HFF-Myc (cell line): Measurements from ENCODE around the gene LMNA.

Experiments used
- DNase-seq: peaks from one replicate; pipeline ENCODE4 v3.0.0-alpha.2; 2011; ENCODE audit warnings: low read depth; ENCODE audit errors: extremely low read depth
- H3K4me3 ChIP-seq: replicated peaks from 2 replicates; pipeline ENCODE4 v1.5.1; 2011; ENCODE audit warnings: low read depth, mild to moderate bottlenecking, control low read depth, low read length
- CTCF ChIP-seq: IDR thresholded peaks from 2 replicates; pipeline ENCODE4 v1.5.1; 2012; ENCODE audit warnings: mild to moderate bottlenecking, low read depth, low read length, control low read depth; ENCODE audit errors: missing control alignments

LMNA gene

GRCh38 chr1:156145650-156146019, 31.1 kb downstream of the LMNA start:
- no peak overlapping the region for H3K4me3 ChIP-seq
- DNase-seq, result no peak
- TF ChIP-seq CTCF, result no peak

- DNase-seq, result peak; percentile 85
- TF ChIP-seq CTCF, result peak; percentile 63
- no peak overlapping the region for H3K4me3 ChIP-seq
Observed at GRCh38 chr1:156146020-156146768, 31.7 kb downstream of the LMNA start.

GRCh38 chr1:156146769-156147405, 32.4 kb downstream of the LMNA start:
- H3K4me3 ChIP-seq, result no peak overlapping the region
- no peak for DNase-seq
- no peak for TF ChIP-seq CTCF

GRCh38 chr1:156148216-156148615, 33.7 kb downstream of the LMNA start:
- DNase-seq, result no peak
- H3K4me3 ChIP-seq, result no peak overlapping the region
- no peak for TF ChIP-seq CTCF

- TF ChIP-seq CTCF, result no peak
- no peak overlapping the region for H3K4me3 ChIP-seq
- no peak for DNase-seq
Observed at GRCh38 chr1:156149374-156150332, 35.1 kb downstream of the LMNA start.

- H3K4me3 ChIP-seq, result no peak overlapping the region
Observed at GRCh38 chr1:156150333-156151011, 36.0 kb downstream of the LMNA start.

More at GRCh38 chr1:156150333-156151011, 36.0 kb downstream of the LMNA start:
- no peak for DNase-seq
- no peak for TF ChIP-seq CTCF
